GM12874 (cell line): ENCODE measurements around the gene GPR180.

Source experiments
- TF ChIP-seq, protein P1 (sequence below): IDR thresholded peaks from 2 replicates; pipeline ENCODE4 v1.5.1; 2011; ENCODE audit warnings: low read depth, mild to moderate bottlenecking, control low read depth, low read length, moderate library complexity; ENCODE audit not compliant: insufficient read depth

Gene GPR180

DNA sequence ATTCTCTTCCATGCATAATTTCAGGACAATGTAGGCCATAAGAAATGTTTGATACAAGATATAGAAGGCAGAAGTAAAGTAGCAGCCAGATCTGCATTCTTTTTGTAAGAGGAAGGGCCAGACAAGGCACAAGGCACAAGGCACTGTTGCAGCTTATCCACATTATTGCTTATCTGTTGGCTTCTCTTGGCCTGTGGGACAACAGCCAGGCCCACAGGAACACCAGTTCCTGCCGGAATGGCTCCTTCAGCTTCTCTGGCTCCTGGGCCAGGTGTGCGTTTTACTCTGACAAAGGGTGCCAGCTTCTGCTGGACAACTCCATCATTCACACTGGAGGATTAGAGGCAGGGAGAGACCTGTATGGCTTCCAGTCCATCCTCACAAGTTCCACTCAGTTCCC lies 29.2 kb downstream of the GPR180 start:
- TF ChIP-seq, protein P1, sequence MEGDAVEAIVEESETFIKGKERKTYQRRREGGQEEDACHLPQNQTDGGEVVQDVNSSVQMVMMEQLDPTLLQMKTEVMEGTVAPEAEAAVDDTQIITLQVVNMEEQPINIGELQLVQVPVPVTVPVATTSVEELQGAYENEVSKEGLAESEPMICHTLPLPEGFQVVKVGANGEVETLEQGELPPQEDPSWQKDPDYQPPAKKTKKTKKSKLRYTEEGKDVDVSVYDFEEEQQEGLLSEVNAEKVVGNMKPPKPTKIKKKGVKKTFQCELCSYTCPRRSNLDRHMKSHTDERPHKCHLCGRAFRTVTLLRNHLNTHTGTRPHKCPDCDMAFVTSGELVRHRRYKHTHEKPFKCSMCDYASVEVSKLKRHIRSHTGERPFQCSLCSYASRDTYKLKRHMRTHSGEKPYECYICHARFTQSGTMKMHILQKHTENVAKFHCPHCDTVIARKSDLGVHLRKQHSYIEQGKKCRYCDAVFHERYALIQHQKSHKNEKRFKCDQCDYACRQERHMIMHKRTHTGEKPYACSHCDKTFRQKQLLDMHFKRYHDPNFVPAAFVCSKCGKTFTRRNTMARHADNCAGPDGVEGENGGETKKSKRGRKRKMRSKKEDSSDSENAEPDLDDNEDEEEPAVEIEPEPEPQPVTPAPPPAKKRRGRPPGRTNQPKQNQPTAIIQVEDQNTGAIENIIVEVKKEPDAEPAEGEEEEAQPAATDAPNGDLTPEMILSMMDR = no peak

DNA sequence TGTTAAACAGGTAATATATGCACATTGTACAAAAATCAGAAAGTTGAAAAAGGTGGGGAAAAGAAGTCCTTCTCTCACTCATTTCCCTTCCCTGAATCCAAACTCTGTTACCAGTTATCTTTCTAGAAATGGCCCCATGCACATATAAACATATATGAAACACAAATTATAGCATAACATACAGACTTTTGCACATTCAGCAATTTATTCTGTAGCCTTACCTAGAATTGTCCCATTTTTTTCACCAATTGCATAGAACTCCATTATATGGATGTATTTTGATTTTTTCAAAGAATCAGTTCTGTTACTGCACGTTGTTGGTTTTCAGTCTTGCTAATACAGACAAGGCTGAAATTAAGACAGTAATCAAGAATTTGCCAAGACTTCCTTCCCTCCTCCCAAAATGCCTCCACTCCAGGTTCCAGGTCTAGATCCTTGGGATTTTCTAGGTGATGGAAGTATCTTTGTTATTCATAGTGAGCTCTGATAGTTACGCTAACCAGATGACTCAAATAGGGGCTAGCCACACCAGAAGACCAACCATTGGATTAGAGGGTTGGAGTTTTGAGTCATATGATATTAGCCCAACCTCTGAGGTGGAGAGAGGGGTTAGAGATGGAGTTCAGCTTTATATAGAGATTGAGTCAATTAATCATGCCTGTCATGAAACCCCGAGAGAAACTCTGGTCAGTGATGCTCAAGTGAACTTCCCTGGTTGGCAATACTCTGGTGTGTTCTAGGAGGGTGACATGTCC lies 30.7 kb downstream of the GPR180 start:
- TF ChIP-seq, protein P1 = no peak

DNA sequence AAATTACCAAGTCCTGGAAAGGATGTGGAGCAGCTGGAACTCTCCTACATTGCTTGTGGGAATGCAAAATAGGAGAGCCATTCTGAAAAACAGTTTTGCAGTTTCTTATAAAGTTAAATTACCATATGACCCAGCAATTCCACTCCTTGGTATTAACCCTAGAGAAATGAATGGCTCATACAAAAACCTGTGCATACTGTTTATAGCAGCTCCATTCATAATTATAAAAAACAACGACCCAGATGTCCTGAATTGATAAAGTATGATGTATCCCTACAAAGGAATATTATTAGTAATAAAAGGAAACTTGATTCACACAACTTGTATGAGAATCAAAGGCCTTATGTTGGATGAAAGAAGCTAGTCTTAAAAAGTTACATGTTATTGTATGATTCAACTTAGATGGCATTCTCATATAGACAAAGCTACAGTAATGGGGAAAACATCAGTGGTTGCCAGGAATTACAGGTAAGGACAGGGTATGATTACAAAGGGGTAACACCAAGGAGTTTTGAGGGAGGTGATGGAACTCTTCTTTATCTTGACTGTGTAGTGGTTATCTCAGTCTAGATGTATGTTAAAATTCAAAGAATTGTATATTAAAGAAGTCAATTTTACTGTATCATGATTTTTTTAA lies 35.4 kb downstream of the GPR180 start:
- TF ChIP-seq, protein P1 = no peak

DNA sequence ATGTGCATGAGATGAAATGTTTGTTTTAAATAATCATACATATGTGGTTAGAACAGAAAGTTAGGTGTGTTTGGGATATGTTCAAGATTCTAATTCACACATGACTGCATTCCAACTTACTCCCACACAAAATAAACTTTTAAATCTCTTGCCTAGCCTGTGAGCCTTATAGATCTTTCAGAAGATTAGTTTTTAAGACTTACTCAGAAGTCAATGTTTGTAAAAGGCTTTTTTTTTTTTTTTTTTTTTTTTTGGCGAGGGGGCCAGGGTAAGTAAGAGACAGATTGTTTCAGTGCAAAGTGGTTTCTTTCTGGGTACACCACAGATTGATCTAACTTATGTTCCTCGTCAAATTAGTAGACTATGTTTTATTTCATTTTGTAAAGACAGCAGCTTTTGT lies 39.1 kb downstream of the GPR180 start:
- TF ChIP-seq, protein P1 = no peak

DNA sequence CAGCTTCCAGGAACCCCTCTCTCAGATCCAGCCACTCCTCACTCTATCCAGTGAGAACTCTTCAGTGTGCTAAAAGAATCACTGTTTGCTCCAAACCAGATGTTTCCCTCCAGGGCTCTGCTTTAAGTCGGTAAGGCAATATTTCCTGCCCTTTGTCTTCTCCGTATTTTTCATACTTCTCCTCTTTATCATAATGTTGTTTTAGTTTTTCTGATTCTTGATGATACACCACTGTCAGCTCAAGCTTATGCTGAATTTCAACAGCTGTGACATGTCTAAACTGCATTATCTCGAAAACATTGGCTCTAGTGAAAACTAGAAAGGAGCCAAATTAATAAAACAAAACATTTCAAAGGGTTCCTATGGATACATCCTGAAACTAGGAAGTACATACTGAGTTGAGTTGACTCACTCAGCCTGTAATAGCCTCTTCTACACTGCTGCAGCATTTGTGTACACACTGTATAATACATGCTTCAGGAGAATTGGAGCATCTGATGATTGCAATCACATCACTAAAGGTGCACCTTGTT lies 39.8 kb downstream of the GPR180 start:
- TF ChIP-seq, protein P1 = no peak

DNA sequence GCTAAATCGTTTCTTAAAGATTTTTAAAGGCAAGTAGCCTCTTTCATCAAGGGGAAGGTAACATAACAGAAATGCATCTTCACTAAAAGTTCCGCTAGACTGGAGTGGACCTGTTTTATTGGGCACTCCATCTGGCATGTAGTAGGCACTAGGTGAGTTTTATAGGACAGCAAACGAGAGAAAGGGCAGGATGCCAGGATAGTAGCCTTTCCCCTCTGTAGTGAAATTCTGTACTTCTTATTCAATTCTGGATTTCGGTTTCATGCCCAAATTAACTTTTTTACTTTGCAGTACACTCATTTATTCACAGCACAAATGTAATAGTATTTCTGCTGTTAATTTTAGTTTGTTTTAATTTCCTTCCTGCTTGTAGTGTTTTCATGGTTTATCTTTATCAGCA lies 45.2 kb downstream of the GPR180 start:
- TF ChIP-seq, protein P1 = no peak

DNA sequence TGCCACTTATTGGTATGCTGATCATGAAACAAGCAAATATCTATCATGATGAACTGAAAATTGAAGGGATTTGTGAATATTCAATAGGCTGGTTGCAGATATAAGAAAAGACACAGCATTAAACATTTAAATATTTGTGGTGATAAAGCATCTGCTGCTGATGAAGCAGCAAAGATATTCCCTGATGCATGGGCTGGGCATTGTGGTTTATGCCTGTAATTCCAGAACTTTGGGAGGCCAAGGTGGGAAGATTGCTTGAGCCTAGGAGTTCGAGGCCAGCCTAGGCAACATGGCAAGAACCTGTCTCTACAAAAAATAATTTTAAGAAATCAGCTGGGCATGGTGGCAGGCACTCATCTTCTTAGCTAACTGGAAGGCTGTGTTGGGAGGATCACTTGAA lies 54.5 kb downstream of the GPR180 start:
- TF ChIP-seq, protein P1 = no peak
